H1 (cell line): Measurements from ENCODE around the gene CPD. TPM values are rescaled to one million over a fixed set of nuclear protein-coding genes. Genes with fewer than 3 reads are reported as not detected.

Experiments
- CHD7 ChIP-seq: fragments of 300-600 bp; sonication (generic); IDR thresholded peaks from 2 replicates; pipeline ENCODE4 v1.7.1; 2012; ENCODE audit warnings: low read length, moderate library complexity, mild to moderate bottlenecking, inconsistent platforms; ENCODE audit not compliant: insufficient replicate concordance
- EP300 ChIP-seq, 2 experiments: IDR thresholded peaks; 1 replicate in 1 of 2; 2 replicates in 1 of 2; pipeline ENCODE4 v1.6.1; 2011 to 2012; ENCODE audit warnings: low read depth in 2 of 2, low read length in 2 of 2, mild to moderate bottlenecking in 2 of 2, borderline replicate concordance in 1 of 2, inconsistent platforms in 1 of 2, moderate library complexity in 1 of 2
- HDAC6 ChIP-seq: IDR thresholded peaks from one replicate; pipeline ENCODE4 v1.7.1; 2012; ENCODE audit warnings: low read depth, mild to moderate bottlenecking, inconsistent platforms, low read length, moderate library complexity
- KDM5A ChIP-seq: fragments of 200-600 bp; IDR thresholded peaks from 2 replicates; pipeline ENCODE4 v1.7.1; 2012; ENCODE audit warnings: mild to moderate bottlenecking, low read length, inconsistent platforms, mixed read lengths
- POU5F1 ChIP-seq: IDR thresholded peaks from 2 replicates; pipeline ENCODE4 v1.6.1; 2011; ENCODE audit warnings: low read depth, mild to moderate bottlenecking, low read length, moderate library complexity
- SP4 ChIP-seq: IDR thresholded peaks from 2 replicates; pipeline ENCODE4 v1.6.1; 2012; ENCODE audit warnings: low read length, inconsistent platforms
- TAF7 ChIP-seq: optimal IDR thresholded peaks from 2 replicates; pipeline ENCODE3; 2011; ENCODE audit warnings: low read depth, mild to moderate bottlenecking, inconsistent platforms, low read length, moderate library complexity, borderline replicate concordance
- polyA plus RNA-seq, 7 experiments: library from polyadenylated mRNA; depleted of rRNA in 3 of 7; stranded (reverse) in 5 of 7; unstranded in 2 of 7; fragments of >200 nt in 5 of 7; fragments of 200-250 nt in 2 of 7; gene quantifications; 1 replicate in 5 of 7; 2 replicates in 1 of 7; 4 replicates in 1 of 7; pipeline versions ENCODE4 v1.2.1 to v1.2.3, GENCODE V29; 2011 to 2013; ENCODE audit warnings: missing spikeins in 2 of 7, mixed read lengths in 2 of 7
- total RNA-seq: library from RNA; stranded (reverse); fragmentation: NEBNext Ultra II Directional; extraction: Animal tissue kit (Norgen Biotek cat#: 25700); gene quantifications from 2 replicates; pipeline ENCODE4 v1.2.1, GENCODE V29; 2021

CPD gene
- total and polyA plus RNA-seq, 2 of the 8 experiments (the other 6 are each of a cell fraction or from before 2014, with no cell fraction given) = 8.6 to 46.2 TPM

DNA sequence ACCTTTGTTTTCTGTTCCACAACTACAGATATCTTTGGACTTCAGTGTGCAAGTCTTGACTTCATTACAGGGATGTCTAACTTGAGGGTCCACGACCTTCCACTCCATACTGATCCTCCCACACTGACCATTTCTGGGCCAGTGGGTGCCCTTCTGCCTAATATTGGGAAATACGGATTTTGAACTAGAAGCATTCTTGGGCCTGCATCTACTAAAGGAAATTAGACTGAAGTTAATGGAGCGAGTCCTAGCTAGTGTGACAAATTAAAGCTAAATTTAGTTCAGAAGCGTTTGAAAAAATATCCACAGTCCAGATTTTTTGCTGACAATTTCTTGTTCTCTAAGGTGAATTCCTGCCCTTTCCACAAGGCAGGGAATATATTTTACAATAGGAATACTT lies 34.9 kb upstream of the CPD start (continued):
- no peak for TF ChIP-seq CHD7
- TF ChIP-seq HDAC6 = no peak
- TF ChIP-seq POU5F1 = no peak
- TF ChIP-seq KDM5A = no peak
- no peak for TF ChIP-seq TAF7
- no peak for TF ChIP-seq EP300 (IDR thresholded peaks at IDR 0.05; ENCODE audit: borderline replicate concordance in 1 of 2, low read depth in 2 of 2, low read length in 2 of 2)
- TF ChIP-seq SP4 = no peak
